Panc1 (cell line): ENCODE data around the gene SMIM21. TPM values are rescaled to one million over a fixed set of nuclear protein-coding genes. Genes with fewer than 3 reads are reported as not detected.

ENCODE experiments used
- ATAC-seq: fragments of 200-7000 bp; cut with Tn5 transposase; 2 replicates; pipeline ENCODE4 v1.9.1; 2020; ENCODE audit warnings: mild to moderate bottlenecking, moderate library complexity
- BruUV-seq: library from RNA; stranded (reverse); fragments of 400-500 nt; replicated peaks from 2 replicates; lab custom pipeline; 2021; lab: Mats Ljungman, UMichigan
- CTCF ChIA-PET: fragments of 300-600 bp; sonication (Branson Sonifier 250); formaldehyde crosslinking; loops from one replicate; lab custom pipeline; 2022; ENCODE audit warnings: antibody characterized with exemption; lab: Charles Lee
- POLR2A ChIA-PET: fragments of 300-600 bp; sonication (Branson Sonifier 250); formaldehyde crosslinking; loops from one replicate; lab custom pipeline; 2022; ENCODE audit warnings: antibody characterized with exemption; lab: Charles Lee
- DNase-seq: peaks from one replicate; pipeline ENCODE4 v3.0.0-alpha.2; 2010; ENCODE audit warnings: low read depth, low spot score
- H3K27ac ChIP-seq: 2 replicates; pipeline ENCODE4 v1.5.1; 2011; ENCODE audit warnings: mild to moderate bottlenecking, low read length, inconsistent platforms
- H3K27me3 ChIP-seq: fragments of 200-500 bp; sonication (Bioruptor generic); 2 replicates; pipeline ENCODE4 v1.6.0; 2014; ENCODE audit warnings: low read length, inconsistent platforms; ENCODE audit not compliant: control insufficient read depth, insufficient read depth
- H3K36me3 ChIP-seq: fragments of 200-500 bp; sonication (Bioruptor generic); 2 replicates; pipeline ENCODE4 v1.5.1; 2014; ENCODE audit warnings: inconsistent platforms, mild to moderate bottlenecking, low read length, moderate library complexity; ENCODE audit not compliant: control insufficient read depth, insufficient read depth
- H3K4me1 ChIP-seq: 2 replicates; pipeline ENCODE4 v1.5.1; 2011; ENCODE audit warnings: inconsistent platforms, mild to moderate bottlenecking, low read length, moderate library complexity; ENCODE audit not compliant: control insufficient read depth, insufficient read depth
- H3K4me3 ChIP-seq, 2 experiments: 2 replicates each; pipeline ENCODE4 v1.5.1; 2011 to 2012; ENCODE audit warnings: low read depth in 2 of 2, low read length in 2 of 2, mild to moderate bottlenecking in 2 of 2, inconsistent platforms in 1 of 2, moderate library complexity in 1 of 2
- H3K9me3 ChIP-seq: fragments of 200-500 bp; sonication (Bioruptor generic); 2 replicates; pipeline ENCODE4 v1.5.1; 2014; ENCODE audit warnings: low read depth, mild to moderate bottlenecking, inconsistent platforms, low read length, moderate library complexity; ENCODE audit not compliant: control insufficient read depth, insufficient read depth
- POLR2AphosphoS5 ChIP-seq: IDR thresholded peaks from 2 replicates; pipeline ENCODE4 v1.6.1; 2012; ENCODE audit warnings: mild to moderate bottlenecking, low read depth, low read length, moderate library complexity
- SIN3A ChIP-seq: IDR thresholded peaks from 2 replicates; pipeline ENCODE4 v1.6.1; 2012; ENCODE audit warnings: low read depth, mild to moderate bottlenecking, low read length, moderate library complexity, borderline replicate concordance; ENCODE audit not compliant: insufficient read depth
- TCF7L2 ChIP-seq: IDR thresholded peaks from 2 replicates; pipeline ENCODE4 v1.6.1; 2011; ENCODE audit warnings: mild to moderate bottlenecking, low read depth, low read length, inconsistent platforms
- in situ Hi-C: cut with HindIII; loops from 2 replicates; pipeline ENCODE4 v1.10.0; 2016; ENCODE audit warnings: low sequenced_read_pairs, low pct_unique_long_range_greater_than_20kb
- intact Hi-C: fragments of 100-400 bp; cut with micrococcal nuclease; formaldehyde crosslinking; loops from one replicate; pipeline ENCODE4 v1.10.0; 2022; ENCODE audit not compliant: unreplicated experiment
- total RNA-seq: library from RNA; stranded (reverse); gene quantifications from one replicate; pipeline ENCODE4 v1.2.1, GENCODE V29; 2021; ENCODE audit not compliant: unreplicated experiment
- TF ChIP-seq, protein P1 (sequence below): fragments of 450-650 bp; IDR thresholded peaks from 2 replicates; pipeline ENCODE4 v1.5.1; 2017; ENCODE audit warnings: mild to moderate bottlenecking
- TF ChIP-seq, protein P2 (sequence below), 2 experiments: IDR thresholded peaks; 2 replicates each; pipeline ENCODE4 v1.6.1; 2011 to 2012; ENCODE audit warnings: low read depth in 2 of 2, control low read depth in 1 of 2, low read length in 1 of 2, mild to moderate bottlenecking in 1 of 2, moderate library complexity in 1 of 2; ENCODE audit not compliant: insufficient read depth in 1 of 2

SMIM21 gene
- total RNA-seq, 1 experiment from 2014 or later = not detected

DNA sequence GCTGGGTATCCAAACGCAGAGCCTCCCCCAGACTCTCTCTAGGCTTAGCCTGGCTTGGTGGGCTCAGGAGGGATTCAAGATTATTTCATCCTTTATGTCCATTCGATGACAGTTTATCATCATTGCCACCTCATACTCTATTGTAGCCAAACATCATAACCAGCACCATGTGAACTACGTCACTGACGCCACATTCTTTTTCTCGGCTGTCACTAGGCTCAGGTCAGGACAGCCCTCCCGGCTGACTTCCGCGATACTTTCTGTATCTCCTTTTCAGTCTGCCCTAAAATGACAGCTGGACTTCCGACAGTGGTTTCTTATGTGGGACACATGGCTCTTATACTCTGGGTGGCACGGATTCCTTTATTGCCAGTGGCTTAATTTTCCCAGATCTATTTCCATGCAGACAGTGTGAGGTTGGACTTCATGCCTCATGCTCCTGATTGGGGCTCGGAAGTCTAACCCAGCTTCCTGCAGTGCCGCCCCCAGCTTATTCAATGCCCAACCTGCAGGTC lies 39.8 kb upstream of the SMIM21 start:
- DNase-seq (no peak), ATAC-seq (no peak)
- POLR2A ChIA-PET = interaction anchor here (0.6 kb wide), 1 partner anchor 17 kb away, joined by 3 read pairs; no protein-coding TSS in a partner anchor
- H3K27ac ChIP-seq = no peak overlapping the region
- in situ Hi-C loops = no loop called here
- H3K36me3 ChIP-seq = no peaks in the 10 kb centered on the region
- no peaks in the 10 kb centered on the region for H3K9me3 ChIP-seq
- CTCF ChIA-PET = no interaction called here
- no peak overlapping the region for H3K4me3 ChIP-seq
- TF ChIP-seq SIN3A (no peak), TCF7L2 (no peak), POLR2AphosphoS5 (no peak)
- TF ChIP-seq, protein P1, sequence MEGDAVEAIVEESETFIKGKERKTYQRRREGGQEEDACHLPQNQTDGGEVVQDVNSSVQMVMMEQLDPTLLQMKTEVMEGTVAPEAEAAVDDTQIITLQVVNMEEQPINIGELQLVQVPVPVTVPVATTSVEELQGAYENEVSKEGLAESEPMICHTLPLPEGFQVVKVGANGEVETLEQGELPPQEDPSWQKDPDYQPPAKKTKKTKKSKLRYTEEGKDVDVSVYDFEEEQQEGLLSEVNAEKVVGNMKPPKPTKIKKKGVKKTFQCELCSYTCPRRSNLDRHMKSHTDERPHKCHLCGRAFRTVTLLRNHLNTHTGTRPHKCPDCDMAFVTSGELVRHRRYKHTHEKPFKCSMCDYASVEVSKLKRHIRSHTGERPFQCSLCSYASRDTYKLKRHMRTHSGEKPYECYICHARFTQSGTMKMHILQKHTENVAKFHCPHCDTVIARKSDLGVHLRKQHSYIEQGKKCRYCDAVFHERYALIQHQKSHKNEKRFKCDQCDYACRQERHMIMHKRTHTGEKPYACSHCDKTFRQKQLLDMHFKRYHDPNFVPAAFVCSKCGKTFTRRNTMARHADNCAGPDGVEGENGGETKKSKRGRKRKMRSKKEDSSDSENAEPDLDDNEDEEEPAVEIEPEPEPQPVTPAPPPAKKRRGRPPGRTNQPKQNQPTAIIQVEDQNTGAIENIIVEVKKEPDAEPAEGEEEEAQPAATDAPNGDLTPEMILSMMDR = no peak
- TF ChIP-seq, protein P2, sequence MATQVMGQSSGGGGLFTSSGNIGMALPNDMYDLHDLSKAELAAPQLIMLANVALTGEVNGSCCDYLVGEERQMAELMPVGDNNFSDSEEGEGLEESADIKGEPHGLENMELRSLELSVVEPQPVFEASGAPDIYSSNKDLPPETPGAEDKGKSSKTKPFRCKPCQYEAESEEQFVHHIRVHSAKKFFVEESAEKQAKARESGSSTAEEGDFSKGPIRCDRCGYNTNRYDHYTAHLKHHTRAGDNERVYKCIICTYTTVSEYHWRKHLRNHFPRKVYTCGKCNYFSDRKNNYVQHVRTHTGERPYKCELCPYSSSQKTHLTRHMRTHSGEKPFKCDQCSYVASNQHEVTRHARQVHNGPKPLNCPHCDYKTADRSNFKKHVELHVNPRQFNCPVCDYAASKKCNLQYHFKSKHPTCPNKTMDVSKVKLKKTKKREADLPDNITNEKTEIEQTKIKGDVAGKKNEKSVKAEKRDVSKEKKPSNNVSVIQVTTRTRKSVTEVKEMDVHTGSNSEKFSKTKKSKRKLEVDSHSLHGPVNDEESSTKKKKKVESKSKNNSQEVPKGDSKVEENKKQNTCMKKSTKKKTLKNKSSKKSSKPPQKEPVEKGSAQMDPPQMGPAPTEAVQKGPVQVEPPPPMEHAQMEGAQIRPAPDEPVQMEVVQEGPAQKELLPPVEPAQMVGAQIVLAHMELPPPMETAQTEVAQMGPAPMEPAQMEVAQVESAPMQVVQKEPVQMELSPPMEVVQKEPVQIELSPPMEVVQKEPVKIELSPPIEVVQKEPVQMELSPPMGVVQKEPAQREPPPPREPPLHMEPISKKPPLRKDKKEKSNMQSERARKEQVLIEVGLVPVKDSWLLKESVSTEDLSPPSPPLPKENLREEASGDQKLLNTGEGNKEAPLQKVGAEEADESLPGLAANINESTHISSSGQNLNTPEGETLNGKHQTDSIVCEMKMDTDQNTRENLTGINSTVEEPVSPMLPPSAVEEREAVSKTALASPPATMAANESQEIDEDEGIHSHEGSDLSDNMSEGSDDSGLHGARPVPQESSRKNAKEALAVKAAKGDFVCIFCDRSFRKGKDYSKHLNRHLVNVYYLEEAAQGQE (IDR thresholded peaks at IDR 0.05; ENCODE audit: insufficient read depth in 1 of 2, low read depth in 2 of 2, low read length in 1 of 2) = no peak
- no peaks in the 10 kb centered on the region for H3K4me1 ChIP-seq
- peaks cover 3% of the 10 kb centered on the region for H3K27me3 ChIP-seq
- intact Hi-C loops = no loop called here
- BruUV-seq = no TSS peak

DNA sequence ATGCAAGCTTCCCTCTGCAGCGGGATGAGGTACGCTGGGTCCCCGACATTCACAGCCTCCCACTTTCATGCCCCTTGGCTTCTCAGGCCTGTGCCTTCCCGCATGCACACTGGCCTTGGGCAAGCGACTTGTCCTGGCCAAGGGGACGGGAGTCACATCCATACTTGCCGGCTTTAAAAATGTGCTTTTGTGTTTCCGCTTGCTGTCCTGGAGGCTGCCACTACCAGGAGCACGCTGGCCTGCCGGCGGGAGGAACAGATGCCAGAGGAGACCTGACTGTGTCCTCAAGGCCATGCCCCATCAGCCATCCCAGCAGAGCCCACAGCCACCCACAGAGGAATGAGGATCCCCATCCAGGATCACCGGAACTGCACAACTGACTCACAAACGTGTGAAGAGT lies 36.9 kb upstream of the SMIM21 start:
- POLR2A ChIA-PET = no interaction called here
- TF ChIP-seq TCF7L2 (no peak), SIN3A (no peak), POLR2AphosphoS5 (no peak)
- TF ChIP-seq, protein P1 = no peak
- TF ChIP-seq, protein P2 (IDR thresholded peaks at IDR 0.05; ENCODE audit: insufficient read depth in 1 of 2, low read depth in 2 of 2, low read length in 1 of 2) = no peak
- H3K36me3 ChIP-seq = no peaks in the 10 kb centered on the region
- DNase-seq (no peak), ATAC-seq (0 out of 2 replicates have a peak, but pooled peaks have one; percentile 17)
- peaks cover 3% of the 10 kb centered on the region for H3K27me3 ChIP-seq
- in situ Hi-C loops (no loop called here), intact Hi-C loops (no loop called here)
- BruUV-seq = no TSS peak
- H3K27ac ChIP-seq = no peak overlapping the region
- H3K9me3 ChIP-seq = no peaks in the 10 kb centered on the region
- no peaks in the 10 kb centered on the region for H3K4me1 ChIP-seq
- no peak overlapping the region for H3K4me3 ChIP-seq
- CTCF ChIA-PET = no interaction called here
